ENCODE data around the gene KRT35.

GRCh38 chr17:41451154-41451728 lies 29.7 kb downstream of the KRT35 start:
- TF ChIP-seq HNF4A (conservative IDR thresholded peaks at IDR 0.05): no peak
- no peak for TF ChIP-seq CTCF (IDR thresholded peaks at IDR 0.05; ENCODE audit: low read depth, low read length, missing input control)
